K562 (cell line): ENCODE results near the gene COQ8B. TPM values are rescaled to one million over a fixed set of nuclear protein-coding genes. Genes with fewer than 3 reads are reported as not detected.

ENCODE experiments used
- EWSR1 ChIP-seq: fragments of 450-650 bp; IDR thresholded peaks from 2 replicates; pipeline ENCODE4 v1.6.1; 2018; ENCODE audit warnings: borderline replicate concordance, mild to moderate bottlenecking, low read depth, moderate library complexity; ENCODE audit not compliant: partially characterized antibody
- JUN ChIP-seq, 2 experiments: sonication (generic) in 1 of 2; formaldehyde crosslinking in 1 of 2; IDR thresholded peaks; 2 replicates each; pipeline versions ENCODE4 v1.6.1 to v1.8.0; 2012 to 2022; ENCODE audit warnings: borderline replicate concordance in 2 of 2, mild to moderate bottlenecking in 2 of 2, improper control_type of control experiment in 1 of 2, low read depth in 1 of 2, low read length in 1 of 2, missing genetic modification reagents in 1 of 2
- POU5F1 ChIP-seq: fragments of 150-350 bp; IDR thresholded peaks from 2 replicates; pipeline ENCODE4 v1.6.1; 2014; ENCODE audit warnings: borderline replicate concordance, low read length, low read depth, mild to moderate bottlenecking; ENCODE audit not compliant: partially characterized antibody
- SAP30 ChIP-seq: fragments of 200-600 bp; sonication (generic); IDR thresholded peaks from 2 replicates; pipeline ENCODE4 v1.6.1; 2012; ENCODE audit warnings: borderline replicate concordance, low read depth, mild to moderate bottlenecking, moderate library complexity, low read length, control low read depth, inconsistent platforms; ENCODE audit not compliant: insufficient read depth, poor library complexity, severe bottlenecking
- SMARCC2 ChIP-seq: fragments of 450-650 bp; IDR thresholded peaks from 2 replicates; pipeline ENCODE4 v1.6.1; 2017; ENCODE audit warnings: antibody characterized with exemption, moderate library complexity, mild to moderate bottlenecking, low read depth
- TARDBP ChIP-seq: fragments of 450-650 bp; IDR thresholded peaks from 2 replicates; pipeline ENCODE4 v1.6.1; 2016
- ZFX ChIP-seq: sonication (generic); formaldehyde crosslinking; IDR thresholded peaks from 2 replicates; pipeline ENCODE4 v1.8.0; 2022; ENCODE audit warnings: mild to moderate bottlenecking, missing genetic modification reagents, moderate library complexity
- polyA plus RNA-seq, 8 experiments: library from polyadenylated mRNA; depleted of rRNA in 4 of 8; stranded (reverse) in 5 of 8; unstranded in 3 of 8; fragments of >200 nt; fragmentation: Nextera tagmentation in 2 of 8; fragmentation: Illumina TruSeq in 1 of 8; extraction: Ambion mirVana in 2 of 8; extraction: Trizol in 1 of 8; gene quantifications; 2 replicates each; pipeline versions ENCODE4 v1.2.1 to v1.2.3, GENCODE V29; 2011 to 2014; ENCODE audit warnings: inconsistent platforms in 1 of 8, missing spikeins in 1 of 8
- total RNA-seq, 7 experiments: library from RNA; depleted of rRNA in 6 of 7; stranded (reverse); fragments of >200 nt in 6 of 7; fragmentation: Illumina TruSeq in 2 of 7; extraction: Trizol in 2 of 7; gene quantifications; 2 replicates each; pipeline versions ENCODE4 v1.2.1 to v1.2.3, GENCODE V29; 2011 to 2021; ENCODE audit warnings: low replicate concordance in 1 of 7
- TF ChIP-seq, protein P1 (sequence below): fragments of 250-450 bp; sonication (Bioruptor Pico); IDR thresholded peaks from 2 replicates; pipeline ENCODE4 v1.4.0; 2020
- TF ChIP-seq, protein P2 (sequence below): fragments of 450-650 bp; IDR thresholded peaks from 2 replicates; pipeline ENCODE4 v1.6.1; 2016
- TF ChIP-seq, protein P3 (sequence below): fragments of 450-650 bp; formaldehyde crosslinking; IDR thresholded peaks from 2 replicates; pipeline ENCODE4 v1.4.0; 2022; ENCODE audit warnings: mild to moderate bottlenecking, moderate library complexity
- TF ChIP-seq, protein P4 (sequence below): IDR thresholded peaks from 2 replicates; pipeline ENCODE4 v1.6.1; 2012; ENCODE audit warnings: low read depth, low read length, improper control_type of control experiment, borderline replicate concordance
- TF ChIP-seq, protein P5 (sequence below): fragments of 450-650 bp; IDR thresholded peaks from 2 replicates; pipeline ENCODE4 v1.6.1; 2016; ENCODE audit warnings: mild to moderate bottlenecking
- TF ChIP-seq, protein P6 (sequence below), 2 experiments: fragments of 450-650 bp in 1 of 2; IDR thresholded peaks; 2 replicates each; pipeline ENCODE4 v1.6.1; 2011 to 2017; ENCODE audit warnings: low read depth in 2 of 2, antibody characterized with exemption in 1 of 2, borderline replicate concordance in 1 of 2, low read length in 1 of 2, mild to moderate bottlenecking in 1 of 2, mixed read lengths in 1 of 2; ENCODE audit not compliant: control insufficient read depth in 1 of 2

The COQ8B gene
- total and polyA plus RNA-seq, 9 of the 15 experiments (the other 6 are each of a cell fraction or from before 2014, with no cell fraction given): 0.41 to 32.3 (median 12.9) TPM

DNA sequence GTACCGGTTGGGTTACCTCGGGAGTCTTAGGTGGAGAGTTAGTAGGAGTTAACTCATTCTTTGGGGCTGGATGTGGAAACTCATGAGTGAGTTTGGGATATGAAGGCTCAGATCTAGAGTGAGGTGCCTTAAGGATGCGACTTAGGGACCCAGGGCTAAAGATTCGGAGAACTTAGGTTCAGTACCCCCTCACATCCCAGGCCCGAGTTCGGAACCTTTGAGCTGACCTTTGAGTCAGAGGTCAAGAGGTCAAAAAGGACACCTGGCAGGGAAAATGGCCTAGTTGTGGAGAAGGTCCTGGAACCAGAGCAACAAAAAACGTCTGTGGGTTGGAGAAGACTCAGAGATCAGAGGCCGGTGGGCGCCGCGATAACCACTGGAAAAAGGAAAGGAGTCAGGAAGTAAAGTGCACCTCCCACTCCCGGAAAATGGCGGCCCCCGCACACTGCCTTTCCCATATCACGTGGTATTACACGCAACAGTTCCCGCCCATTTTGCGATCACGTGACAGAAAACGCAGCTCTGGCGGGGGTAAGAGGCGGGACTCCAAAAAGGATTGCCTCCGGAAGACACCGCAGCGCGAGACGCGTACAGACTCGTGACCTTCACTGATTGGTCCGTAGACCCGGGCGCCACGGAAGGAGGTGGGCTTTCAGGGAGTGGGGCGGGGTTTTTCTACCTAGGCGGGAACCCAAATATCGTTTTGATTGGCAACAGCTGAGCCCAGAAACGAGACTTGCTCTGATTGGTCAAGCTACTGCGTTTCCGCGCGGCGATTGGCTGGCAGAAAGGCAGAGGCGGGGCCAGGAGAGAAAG is 33.6 kb upstream of the COQ8B start, which contains the start of gene ACTMAP (continued):
- 0 out of 2 replicates have a peak, but pooled peaks have one; percentile 49 for TF ChIP-seq JUN (IDR thresholded peaks at IDR 0.05; ENCODE audit: borderline replicate concordance, low read depth, low read length)
- TF ChIP-seq JUN (CRISPR knock-in tag; IDR thresholded peaks at IDR 0.05; ENCODE audit: borderline replicate concordance): no peak
- TF ChIP-seq, protein P1, sequence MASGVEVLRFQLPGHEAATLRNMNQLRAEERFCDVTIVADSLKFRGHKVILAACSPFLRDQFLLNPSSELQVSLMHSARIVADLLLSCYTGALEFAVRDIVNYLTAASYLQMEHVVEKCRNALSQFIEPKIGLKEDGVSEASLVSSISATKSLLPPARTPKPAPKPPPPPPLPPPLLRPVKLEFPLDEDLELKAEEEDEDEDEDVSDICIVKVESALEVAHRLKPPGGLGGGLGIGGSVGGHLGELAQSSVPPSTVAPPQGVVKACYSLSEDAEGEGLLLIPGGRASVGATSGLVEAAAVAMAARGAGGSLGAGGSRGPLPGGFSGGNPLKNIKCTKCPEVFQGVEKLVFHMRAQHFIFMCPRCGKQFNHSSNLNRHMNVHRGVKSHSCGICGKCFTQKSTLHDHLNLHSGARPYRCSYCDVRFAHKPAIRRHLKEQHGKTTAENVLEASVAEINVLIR (CRISPR knock-in tag): peak; percentile 72; the same call in 1 of the 2 replicates
- TF ChIP-seq ZFX (CRISPR knock-in tag): peak; percentile 64
- TF ChIP-seq, protein P2, sequence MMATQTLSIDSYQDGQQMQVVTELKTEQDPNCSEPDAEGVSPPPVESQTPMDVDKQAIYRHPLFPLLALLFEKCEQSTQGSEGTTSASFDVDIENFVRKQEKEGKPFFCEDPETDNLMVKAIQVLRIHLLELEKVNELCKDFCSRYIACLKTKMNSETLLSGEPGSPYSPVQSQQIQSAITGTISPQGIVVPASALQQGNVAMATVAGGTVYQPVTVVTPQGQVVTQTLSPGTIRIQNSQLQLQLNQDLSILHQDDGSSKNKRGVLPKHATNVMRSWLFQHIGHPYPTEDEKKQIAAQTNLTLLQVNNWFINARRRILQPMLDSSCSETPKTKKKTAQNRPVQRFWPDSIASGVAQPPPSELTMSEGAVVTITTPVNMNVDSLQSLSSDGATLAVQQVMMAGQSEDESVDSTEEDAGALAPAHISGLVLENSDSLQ: peak; percentile 94
- peak; percentile 35 for TF ChIP-seq POU5F1
- TF ChIP-seq SAP30: no peak
- TF ChIP-seq TARDBP: no peak
- TF ChIP-seq, protein P3, sequence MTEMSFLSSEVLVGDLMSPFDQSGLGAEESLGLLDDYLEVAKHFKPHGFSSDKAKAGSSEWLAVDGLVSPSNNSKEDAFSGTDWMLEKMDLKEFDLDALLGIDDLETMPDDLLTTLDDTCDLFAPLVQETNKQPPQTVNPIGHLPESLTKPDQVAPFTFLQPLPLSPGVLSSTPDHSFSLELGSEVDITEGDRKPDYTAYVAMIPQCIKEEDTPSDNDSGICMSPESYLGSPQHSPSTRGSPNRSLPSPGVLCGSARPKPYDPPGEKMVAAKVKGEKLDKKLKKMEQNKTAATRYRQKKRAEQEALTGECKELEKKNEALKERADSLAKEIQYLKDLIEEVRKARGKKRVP (CRISPR knock-in tag): peak; percentile 60
- no peak for TF ChIP-seq EWSR1
- TF ChIP-seq, protein P4, sequence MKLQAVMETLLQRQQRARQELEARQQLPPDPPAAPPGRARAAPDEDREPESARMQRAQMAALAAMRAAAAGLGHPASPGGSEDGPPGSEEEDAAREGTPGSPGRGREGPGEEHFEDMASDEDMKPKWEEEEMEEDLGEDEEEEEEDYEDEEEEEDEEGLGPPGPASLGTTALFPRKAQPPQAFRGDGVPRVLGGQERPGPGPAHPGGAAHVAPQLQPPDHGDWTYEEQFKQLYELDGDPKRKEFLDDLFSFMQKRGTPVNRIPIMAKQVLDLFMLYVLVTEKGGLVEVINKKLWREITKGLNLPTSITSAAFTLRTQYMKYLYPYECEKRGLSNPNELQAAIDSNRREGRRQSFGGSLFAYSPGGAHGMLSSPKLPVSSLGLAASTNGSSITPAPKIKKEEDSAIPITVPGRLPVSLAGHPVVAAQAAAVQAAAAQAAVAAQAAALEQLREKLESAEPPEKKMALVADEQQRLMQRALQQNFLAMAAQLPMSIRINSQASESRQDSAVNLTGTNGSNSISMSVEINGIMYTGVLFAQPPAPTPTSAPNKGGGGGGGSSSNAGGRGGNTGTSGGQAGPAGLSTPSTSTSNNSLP: no peak
- TF ChIP-seq, protein P5, sequence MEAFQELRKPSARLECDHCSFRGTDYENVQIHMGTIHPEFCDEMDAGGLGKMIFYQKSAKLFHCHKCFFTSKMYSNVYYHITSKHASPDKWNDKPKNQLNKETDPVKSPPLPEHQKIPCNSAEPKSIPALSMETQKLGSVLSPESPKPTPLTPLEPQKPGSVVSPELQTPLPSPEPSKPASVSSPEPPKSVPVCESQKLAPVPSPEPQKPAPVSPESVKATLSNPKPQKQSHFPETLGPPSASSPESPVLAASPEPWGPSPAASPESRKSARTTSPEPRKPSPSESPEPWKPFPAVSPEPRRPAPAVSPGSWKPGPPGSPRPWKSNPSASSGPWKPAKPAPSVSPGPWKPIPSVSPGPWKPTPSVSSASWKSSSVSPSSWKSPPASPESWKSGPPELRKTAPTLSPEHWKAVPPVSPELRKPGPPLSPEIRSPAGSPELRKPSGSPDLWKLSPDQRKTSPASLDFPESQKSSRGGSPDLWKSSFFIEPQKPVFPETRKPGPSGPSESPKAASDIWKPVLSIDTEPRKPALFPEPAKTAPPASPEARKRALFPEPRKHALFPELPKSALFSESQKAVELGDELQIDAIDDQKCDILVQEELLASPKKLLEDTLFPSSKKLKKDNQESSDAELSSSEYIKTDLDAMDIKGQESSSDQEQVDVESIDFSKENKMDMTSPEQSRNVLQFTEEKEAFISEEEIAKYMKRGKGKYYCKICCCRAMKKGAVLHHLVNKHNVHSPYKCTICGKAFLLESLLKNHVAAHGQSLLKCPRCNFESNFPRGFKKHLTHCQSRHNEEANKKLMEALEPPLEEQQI: no peak
- TF ChIP-seq SMARCC2: peak; percentile 62; the same call in 1 of the 2 replicates
- TF ChIP-seq, protein P6, sequence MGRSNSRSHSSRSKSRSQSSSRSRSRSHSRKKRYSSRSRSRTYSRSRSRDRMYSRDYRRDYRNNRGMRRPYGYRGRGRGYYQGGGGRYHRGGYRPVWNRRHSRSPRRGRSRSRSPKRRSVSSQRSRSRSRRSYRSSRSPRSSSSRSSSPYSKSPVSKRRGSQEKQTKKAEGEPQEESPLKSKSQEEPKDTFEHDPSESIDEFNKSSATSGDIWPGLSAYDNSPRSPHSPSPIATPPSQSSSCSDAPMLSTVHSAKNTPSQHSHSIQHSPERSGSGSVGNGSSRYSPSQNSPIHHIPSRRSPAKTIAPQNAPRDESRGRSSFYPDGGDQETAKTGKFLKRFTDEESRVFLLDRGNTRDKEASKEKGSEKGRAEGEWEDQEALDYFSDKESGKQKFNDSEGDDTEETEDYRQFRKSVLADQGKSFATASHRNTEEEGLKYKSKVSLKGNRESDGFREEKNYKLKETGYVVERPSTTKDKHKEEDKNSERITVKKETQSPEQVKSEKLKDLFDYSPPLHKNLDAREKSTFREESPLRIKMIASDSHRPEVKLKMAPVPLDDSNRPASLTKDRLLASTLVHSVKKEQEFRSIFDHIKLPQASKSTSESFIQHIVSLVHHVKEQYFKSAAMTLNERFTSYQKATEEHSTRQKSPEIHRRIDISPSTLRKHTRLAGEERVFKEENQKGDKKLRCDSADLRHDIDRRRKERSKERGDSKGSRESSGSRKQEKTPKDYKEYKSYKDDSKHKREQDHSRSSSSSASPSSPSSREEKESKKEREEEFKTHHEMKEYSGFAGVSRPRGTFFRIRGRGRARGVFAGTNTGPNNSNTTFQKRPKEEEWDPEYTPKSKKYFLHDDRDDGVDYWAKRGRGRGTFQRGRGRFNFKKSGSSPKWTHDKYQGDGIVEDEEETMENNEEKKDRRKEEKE (IDR thresholded peaks at IDR 0.05; ENCODE audit: borderline replicate concordance in 1 of 2, control insufficient read depth in 1 of 2, low read depth in 2 of 2, low read length in 1 of 2): no peak
